PC-3 (cell line): Measurements from ENCODE around the gene PFKFB3. TPM values are rescaled to one million over a fixed set of nuclear protein-coding genes. Genes with fewer than 3 reads are reported as not detected.
A peak's percentile ranks its signal among the peaks of the same experiment; 100 is the strongest.

Source experiments
- ATAC-seq: fragments of 200-7000 bp; cut with Tn5 transposase; 2 replicates; pipeline ENCODE4 v1.9.1; 2020; ENCODE audit warnings: mild to moderate bottlenecking, moderate library complexity
- BruUV-seq: library from RNA; stranded (reverse); fragments of 400-500 nt; replicated peaks from 2 replicates; lab custom pipeline; 2021; lab: Mats Ljungman, UMichigan
- CTCF ChIA-PET: fragments of 300-600 bp; sonication (Branson Sonifier 250); formaldehyde crosslinking; loops from one replicate; lab custom pipeline; 2022; ENCODE audit warnings: antibody characterized with exemption; lab: Charles Lee
- POLR2A ChIA-PET: fragments of 300-600 bp; sonication (Branson Sonifier 250); formaldehyde crosslinking; loops from one replicate; lab custom pipeline; 2022; ENCODE audit warnings: antibody characterized with exemption; ENCODE audit not compliant: unreplicated experiment; lab: Charles Lee
- DNase-seq: peaks from one replicate; pipeline ENCODE4 v3.0.0-alpha.2; 2015
- H2AFZ ChIP-seq: fragments of 300-600 bp; sonication (generic); 2 replicates; pipeline ENCODE4 v1.6.0; 2016; ENCODE audit warnings: antibody characterized with exemption, low read length
- H3F3A ChIP-seq: fragments of 300-600 bp; sonication (generic); one replicate; pipeline ENCODE4 v1.6.0; 2017; ENCODE audit warnings: antibody characterized with exemption, low read length, control low read depth, mild to moderate bottlenecking; ENCODE audit not compliant: unreplicated experiment
- H3K27ac ChIP-seq: fragments of 300-600 bp; sonication (generic); 2 replicates; pipeline ENCODE4 v1.5.1; 2016; ENCODE audit warnings: mild to moderate bottlenecking, low read length
- H3K27me3 ChIP-seq: fragments of 300-600 bp; sonication (generic); 2 replicates; pipeline ENCODE4 v1.6.1; 2016; ENCODE audit warnings: low read length, mixed read lengths
- H3K36me3 ChIP-seq: fragments of 300-600 bp; sonication (generic); 2 replicates; pipeline ENCODE4 v1.6.1; 2016; ENCODE audit warnings: low read depth, mixed run types, low read length, mixed read lengths
- H3K4me1 ChIP-seq: fragments of 300-600 bp; sonication (generic); 2 replicates; pipeline ENCODE4 v1.5.1; 2016; ENCODE audit warnings: low read length; ENCODE audit not compliant: insufficient read depth
- H3K4me2 ChIP-seq: fragments of 300-600 bp; sonication (generic); 2 replicates; pipeline ENCODE4 v1.6.0; 2016; ENCODE audit warnings: low read length
- H3K4me3 ChIP-seq: fragments of 300-600 bp; sonication (generic); 2 replicates; pipeline ENCODE4 v1.5.1; 2016; ENCODE audit warnings: mild to moderate bottlenecking, low read length, mixed read lengths
- H3K79me2 ChIP-seq: fragments of 300-600 bp; sonication (generic); 2 replicates; pipeline ENCODE4 v1.6.1; 2017; ENCODE audit warnings: low read length, mixed read lengths
- H3K9ac ChIP-seq: fragments of 300-600 bp; sonication (generic); 2 replicates; pipeline ENCODE4 v1.6.0; 2016; ENCODE audit warnings: mild to moderate bottlenecking, low read length
- H3K9me2 ChIP-seq: fragments of 300-600 bp; sonication (generic); replicated peaks from 2 replicates; pipeline ENCODE4 v1.6.1; 2016; ENCODE audit warnings: mixed run types, low read length, mixed read lengths
- H3K9me3 ChIP-seq: fragments of 300-600 bp; sonication (generic); 2 replicates; pipeline ENCODE4 v1.6.1; 2016; ENCODE audit warnings: low read length, mixed read lengths
- H4K20me1 ChIP-seq: fragments of 300-600 bp; sonication (generic); 2 replicates; pipeline ENCODE4 v1.6.1; 2016; ENCODE audit warnings: low read length, mixed read lengths
- EZH2 ChIP-seq: fragments of 300-600 bp; sonication (generic); IDR thresholded peaks from one replicate; pipeline ENCODE4 v1.6.1; 2017; ENCODE audit warnings: antibody characterized with exemption, mild to moderate bottlenecking, low read length; ENCODE audit not compliant: unreplicated experiment
- EZH2phosphoT487 ChIP-seq: fragments of 300-600 bp; sonication (generic); IDR thresholded peaks from 2 replicates; pipeline ENCODE4 v1.6.1; 2018; ENCODE audit warnings: mild to moderate bottlenecking, antibody characterized with exemption, low read length, borderline replicate concordance
- intact Hi-C: fragments of 100-400 bp; cut with micrococcal nuclease; formaldehyde crosslinking; loops from 2 replicates; pipeline ENCODE4 v1.9.0; 2023
- total RNA-seq: library from RNA; depleted of rRNA; stranded (reverse); fragments of >200 nt; gene quantifications from 2 replicates; pipeline ENCODE4 v1.2.3, GENCODE V29; 2014
- TF ChIP-seq, protein P1 (sequence below): fragments of 300-600 bp; sonication (generic); conservative IDR thresholded peaks from 2 replicates; pipeline ENCODE4 v1.5.1; 2017; ENCODE audit warnings: antibody characterized with exemption, low read depth, mild to moderate bottlenecking, low read length

Gene PFKFB3
- total RNA-seq, 1 experiment from 2014 or later, result 19.5 TPM

- POLR2A ChIA-PET, result no interaction called here
- no peak overlapping the region for H3K4me3 ChIP-seq
- BruUV-seq, result no TSS peak
- H3K79me2 ChIP-seq, result no peaks in the 10 kb centered on the region
- no peaks in the 10 kb centered on the region for H4K20me1 ChIP-seq
- ATAC-seq (no peak), DNase-seq (no peak)
- CTCF ChIA-PET, result no interaction called here
- no peak overlapping the region for H2AFZ ChIP-seq
- no peaks in the 10 kb centered on the region for H3F3A ChIP-seq
- intact Hi-C loops, result no loop called here
- H3K27me3 ChIP-seq, result no peaks in the 10 kb centered on the region
- no peaks in the 10 kb centered on the region; the same call in 1 of the 2 replicates for H3K36me3 ChIP-seq
- no peaks in the 10 kb centered on the region for H3K4me1 ChIP-seq
- no peak overlapping the region for H3K27ac ChIP-seq
- no peak overlapping the region for H3K4me2 ChIP-seq
- H3K9me3 ChIP-seq, result no peaks in the 10 kb centered on the region
- TF ChIP-seq EZH2phosphoT487 (no peak), EZH2 (no peak)
- no peaks in the 10 kb centered on the region for H3K9me2 ChIP-seq
- H3K9ac ChIP-seq, result no peak overlapping the region
These were observed 28.4 kb upstream of the PFKFB3 start for GRCh38 chr10:6174201-6174874.

DNA sequence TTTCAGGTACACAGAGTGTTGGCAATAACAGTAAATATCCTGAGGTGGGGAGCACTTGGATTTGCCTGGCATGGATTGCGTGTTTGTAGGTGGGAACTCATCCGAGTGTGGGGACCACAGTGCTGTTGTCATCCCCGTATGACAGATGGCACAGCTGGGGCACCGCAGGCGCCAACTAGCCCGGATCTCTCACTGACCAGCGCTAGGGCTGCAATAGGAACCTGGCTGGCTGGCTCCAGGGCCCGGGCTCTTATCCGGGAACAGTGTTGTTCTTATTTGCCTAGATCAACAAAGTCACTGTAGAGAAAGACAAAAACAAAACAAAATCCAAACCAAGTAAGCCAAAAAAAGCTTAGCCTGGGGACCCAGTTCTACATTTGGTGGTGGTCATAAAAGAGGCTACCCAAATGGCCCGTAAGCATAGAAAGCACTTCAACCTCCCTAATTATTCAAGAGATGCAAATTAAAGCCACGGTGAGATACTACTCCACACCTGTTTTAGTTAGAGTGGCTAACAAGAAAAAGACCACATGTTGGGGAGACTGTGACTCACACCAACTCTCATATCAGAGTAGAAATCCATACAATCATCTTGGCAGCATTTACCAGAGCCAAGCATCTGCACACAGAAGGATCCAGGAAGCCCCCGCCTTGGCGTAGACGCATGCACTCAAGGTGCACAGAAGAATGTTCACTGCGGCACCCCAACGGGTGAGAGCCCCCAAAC lies 27.2 kb upstream of the PFKFB3 start:
- Histone ChIP-seq H3K4me3 (no peak overlapping the region), H2AFZ (no peak overlapping the region), H3K27ac (no peak overlapping the region), H3K4me1 (no peaks in the 10 kb centered on the region), H4K20me1 (no peaks in the 10 kb centered on the region), H3K9me3 (no peaks in the 10 kb centered on the region), H3K9me2 (no peaks in the 10 kb centered on the region), H3K27me3 (no peaks in the 10 kb centered on the region), H3K79me2 (no peaks in the 10 kb centered on the region), H3K36me3 (no peaks in the 10 kb centered on the region; the same call in 1 of the 2 replicates), H3K4me2 (no peak overlapping the region), H3F3A (no peaks in the 10 kb centered on the region), H3K9ac (no peak overlapping the region)
- ATAC-seq (no peak), DNase-seq (no peak)
- BruUV-seq, result no TSS peak
- no peak for TF ChIP-seq EZH2phosphoT487
- TF ChIP-seq, protein P1, sequence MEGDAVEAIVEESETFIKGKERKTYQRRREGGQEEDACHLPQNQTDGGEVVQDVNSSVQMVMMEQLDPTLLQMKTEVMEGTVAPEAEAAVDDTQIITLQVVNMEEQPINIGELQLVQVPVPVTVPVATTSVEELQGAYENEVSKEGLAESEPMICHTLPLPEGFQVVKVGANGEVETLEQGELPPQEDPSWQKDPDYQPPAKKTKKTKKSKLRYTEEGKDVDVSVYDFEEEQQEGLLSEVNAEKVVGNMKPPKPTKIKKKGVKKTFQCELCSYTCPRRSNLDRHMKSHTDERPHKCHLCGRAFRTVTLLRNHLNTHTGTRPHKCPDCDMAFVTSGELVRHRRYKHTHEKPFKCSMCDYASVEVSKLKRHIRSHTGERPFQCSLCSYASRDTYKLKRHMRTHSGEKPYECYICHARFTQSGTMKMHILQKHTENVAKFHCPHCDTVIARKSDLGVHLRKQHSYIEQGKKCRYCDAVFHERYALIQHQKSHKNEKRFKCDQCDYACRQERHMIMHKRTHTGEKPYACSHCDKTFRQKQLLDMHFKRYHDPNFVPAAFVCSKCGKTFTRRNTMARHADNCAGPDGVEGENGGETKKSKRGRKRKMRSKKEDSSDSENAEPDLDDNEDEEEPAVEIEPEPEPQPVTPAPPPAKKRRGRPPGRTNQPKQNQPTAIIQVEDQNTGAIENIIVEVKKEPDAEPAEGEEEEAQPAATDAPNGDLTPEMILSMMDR, result no peak
- TF ChIP-seq EZH2, result no peak
- ChIA-PET POLR2A (no interaction called here), CTCF (no interaction called here)
- intact Hi-C loops, result no loop called here

DNA sequence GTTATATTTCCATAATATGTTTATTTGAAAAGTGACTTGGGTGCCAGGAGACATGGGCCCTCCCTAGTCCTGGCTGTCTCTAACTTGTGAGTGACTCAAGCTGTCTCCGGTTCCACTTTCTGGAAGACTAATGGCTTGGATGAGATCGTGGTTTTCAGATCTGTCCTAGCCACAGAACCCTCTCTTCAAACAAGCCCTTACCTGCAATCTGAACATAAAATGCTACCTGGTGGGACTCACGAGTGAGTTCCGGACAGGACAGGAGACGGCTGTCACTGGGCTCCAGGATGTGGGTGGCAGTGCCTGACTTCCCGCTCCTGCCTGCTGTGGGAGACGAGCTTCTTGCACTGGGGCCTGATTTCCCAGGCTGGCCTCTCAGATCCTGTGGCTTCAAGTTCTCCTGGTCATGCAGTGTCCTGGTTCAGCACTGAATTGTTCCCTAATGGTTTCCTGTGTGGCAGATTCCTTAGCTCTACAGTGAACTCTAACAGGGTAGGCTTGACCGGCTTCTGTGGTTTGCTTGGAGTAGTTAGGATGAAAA lies 26.0 kb upstream of the PFKFB3 start:
- no peaks in the 10 kb centered on the region for H3K9me2 ChIP-seq
- TF ChIP-seq, protein P1, result no peak
- no peak for TF ChIP-seq EZH2phosphoT487
- no peak for TF ChIP-seq EZH2
- no peak overlapping the region for H3K9ac ChIP-seq
- ChIA-PET POLR2A (no interaction called here), CTCF (no interaction called here)
- H3K79me2 ChIP-seq, result no peaks in the 10 kb centered on the region
- ATAC-seq (no peak), DNase-seq (peak; percentile 6)
- H3F3A ChIP-seq, result no peaks in the 10 kb centered on the region
- H4K20me1 ChIP-seq, result no peaks in the 10 kb centered on the region
- no peak overlapping the region for H3K4me3 ChIP-seq
- H3K4me2 ChIP-seq, result no peak overlapping the region
- H3K27me3 ChIP-seq, result no peaks in the 10 kb centered on the region
- no peak overlapping the region for H2AFZ ChIP-seq
- H3K4me1 ChIP-seq, result no peaks in the 10 kb centered on the region
- H3K27ac ChIP-seq, result no peak overlapping the region
- intact Hi-C loops, result no loop called here
- no peaks in the 10 kb centered on the region for H3K9me3 ChIP-seq
- no TSS peak for BruUV-seq
- H3K36me3 ChIP-seq, result no peaks in the 10 kb centered on the region; the same call in 1 of the 2 replicates
